ENCODE data around the gene ERCC8. TPM values are rescaled to one million over a fixed set of nuclear protein-coding genes. Genes with fewer than 3 reads are reported as not detected.

The ERCC8 gene
- total and polyA plus RNA-seq, 10 of the 15 experiments (the other 5 are each of a cell fraction or from before 2014, with no cell fraction given) = 10.4 to 31.2 (median 16.4) TPM

DNA sequence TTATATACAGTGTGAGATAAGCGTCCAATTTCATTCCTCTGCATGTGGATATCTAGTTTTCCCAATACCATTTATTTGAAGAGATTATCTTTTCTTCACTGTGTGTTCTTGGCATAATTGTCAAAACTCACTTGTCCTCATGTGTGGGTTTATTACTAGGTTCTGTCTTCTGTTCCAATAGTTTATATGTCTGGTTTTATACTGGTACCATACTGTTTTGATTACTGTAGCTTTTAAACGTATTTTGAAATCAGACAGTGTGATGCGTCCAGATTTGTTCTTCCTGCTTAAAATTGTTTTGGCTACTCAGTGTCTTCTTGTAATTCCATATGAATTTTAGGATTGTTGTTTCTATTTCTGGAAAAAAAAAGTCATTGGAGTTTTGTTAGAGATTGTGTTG lies 10.4 kb upstream of the ERCC8 start (continued):
- TF ChIP-seq, protein P1, sequence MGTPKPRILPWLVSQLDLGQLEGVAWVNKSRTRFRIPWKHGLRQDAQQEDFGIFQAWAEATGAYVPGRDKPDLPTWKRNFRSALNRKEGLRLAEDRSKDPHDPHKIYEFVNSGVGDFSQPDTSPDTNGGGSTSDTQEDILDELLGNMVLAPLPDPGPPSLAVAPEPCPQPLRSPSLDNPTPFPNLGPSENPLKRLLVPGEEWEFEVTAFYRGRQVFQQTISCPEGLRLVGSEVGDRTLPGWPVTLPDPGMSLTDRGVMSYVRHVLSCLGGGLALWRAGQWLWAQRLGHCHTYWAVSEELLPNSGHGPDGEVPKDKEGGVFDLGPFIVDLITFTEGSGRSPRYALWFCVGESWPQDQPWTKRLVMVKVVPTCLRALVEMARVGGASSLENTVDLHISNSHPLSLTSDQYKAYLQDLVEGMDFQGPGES (IDR thresholded peaks at IDR 0.05) = no peak
- TF ChIP-seq NR2C2 (IDR thresholded peaks at IDR 0.05; ENCODE audit: borderline replicate concordance, control insufficient read depth, insufficient read length, low read depth) (no peak), PML (IDR thresholded peaks at IDR 0.05; ENCODE audit: low read length) (no peak), ATF7 (IDR thresholded peaks at IDR 0.05; ENCODE audit: low read depth) (no peak), RFX5 (IDR thresholded peaks at IDR 0.05; ENCODE audit: low read depth, low read length) (no peak), MEF2A (IDR thresholded peaks at IDR 0.05; ENCODE audit: insufficient read depth, low read depth, low read length) (no peak), RELA (IDR thresholded peaks at IDR 0.05; ENCODE audit: borderline replicate concordance, partially characterized antibody) (no peak)
- TF ChIP-seq, protein P2, sequence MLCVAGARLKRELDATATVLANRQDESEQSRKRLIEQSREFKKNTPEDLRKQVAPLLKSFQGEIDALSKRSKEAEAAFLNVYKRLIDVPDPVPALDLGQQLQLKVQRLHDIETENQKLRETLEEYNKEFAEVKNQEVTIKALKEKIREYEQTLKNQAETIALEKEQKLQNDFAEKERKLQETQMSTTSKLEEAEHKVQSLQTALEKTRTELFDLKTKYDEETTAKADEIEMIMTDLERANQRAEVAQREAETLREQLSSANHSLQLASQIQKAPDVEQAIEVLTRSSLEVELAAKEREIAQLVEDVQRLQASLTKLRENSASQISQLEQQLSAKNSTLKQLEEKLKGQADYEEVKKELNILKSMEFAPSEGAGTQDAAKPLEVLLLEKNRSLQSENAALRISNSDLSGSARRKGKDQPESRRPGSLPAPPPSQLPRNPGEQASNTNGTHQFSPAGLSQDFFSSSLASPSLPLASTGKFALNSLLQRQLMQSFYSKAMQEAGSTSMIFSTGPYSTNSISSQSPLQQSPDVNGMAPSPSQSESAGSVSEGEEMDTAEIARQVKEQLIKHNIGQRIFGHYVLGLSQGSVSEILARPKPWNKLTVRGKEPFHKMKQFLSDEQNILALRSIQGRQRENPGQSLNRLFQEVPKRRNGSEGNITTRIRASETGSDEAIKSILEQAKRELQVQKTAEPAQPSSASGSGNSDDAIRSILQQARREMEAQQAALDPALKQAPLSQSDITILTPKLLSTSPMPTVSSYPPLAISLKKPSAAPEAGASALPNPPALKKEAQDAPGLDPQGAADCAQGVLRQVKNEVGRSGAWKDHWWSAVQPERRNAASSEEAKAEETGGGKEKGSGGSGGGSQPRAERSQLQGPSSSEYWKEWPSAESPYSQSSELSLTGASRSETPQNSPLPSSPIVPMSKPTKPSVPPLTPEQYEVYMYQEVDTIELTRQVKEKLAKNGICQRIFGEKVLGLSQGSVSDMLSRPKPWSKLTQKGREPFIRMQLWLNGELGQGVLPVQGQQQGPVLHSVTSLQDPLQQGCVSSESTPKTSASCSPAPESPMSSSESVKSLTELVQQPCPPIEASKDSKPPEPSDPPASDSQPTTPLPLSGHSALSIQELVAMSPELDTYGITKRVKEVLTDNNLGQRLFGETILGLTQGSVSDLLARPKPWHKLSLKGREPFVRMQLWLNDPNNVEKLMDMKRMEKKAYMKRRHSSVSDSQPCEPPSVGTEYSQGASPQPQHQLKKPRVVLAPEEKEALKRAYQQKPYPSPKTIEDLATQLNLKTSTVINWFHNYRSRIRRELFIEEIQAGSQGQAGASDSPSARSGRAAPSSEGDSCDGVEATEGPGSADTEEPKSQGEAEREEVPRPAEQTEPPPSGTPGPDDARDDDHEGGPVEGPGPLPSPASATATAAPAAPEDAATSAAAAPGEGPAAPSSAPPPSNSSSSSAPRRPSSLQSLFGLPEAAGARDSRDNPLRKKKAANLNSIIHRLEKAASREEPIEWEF (IDR thresholded peaks at IDR 0.05; ENCODE audit: insufficient replicate concordance, low read depth, low read length) = no peak
- TF ChIP-seq, protein P3, sequence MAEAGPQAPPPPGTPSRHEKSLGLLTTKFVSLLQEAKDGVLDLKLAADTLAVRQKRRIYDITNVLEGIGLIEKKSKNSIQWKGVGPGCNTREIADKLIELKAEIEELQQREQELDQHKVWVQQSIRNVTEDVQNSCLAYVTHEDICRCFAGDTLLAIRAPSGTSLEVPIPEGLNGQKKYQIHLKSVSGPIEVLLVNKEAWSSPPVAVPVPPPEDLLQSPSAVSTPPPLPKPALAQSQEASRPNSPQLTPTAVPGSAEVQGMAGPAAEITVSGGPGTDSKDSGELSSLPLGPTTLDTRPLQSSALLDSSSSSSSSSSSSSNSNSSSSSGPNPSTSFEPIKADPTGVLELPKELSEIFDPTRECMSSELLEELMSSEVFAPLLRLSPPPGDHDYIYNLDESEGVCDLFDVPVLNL (IDR thresholded peaks at IDR 0.05; ENCODE audit: low read depth, low read length) = no peak
